ENCODE measurements around the gene RAB9A.
"Not testable (repeated sequence)": the region's sequence is repeated elsewhere in the genome, so short reads cannot be mapped to it uniquely, and the experiment has no call there.

RAB9A gene

GRCh38 chrX:13673016-13673415, 15.9 kb upstream of the RAB9A start:
- DNase-seq (ENCODE audit: extremely low read depth, low read depth), result no peak
- TF ChIP-seq, protein P1, sequence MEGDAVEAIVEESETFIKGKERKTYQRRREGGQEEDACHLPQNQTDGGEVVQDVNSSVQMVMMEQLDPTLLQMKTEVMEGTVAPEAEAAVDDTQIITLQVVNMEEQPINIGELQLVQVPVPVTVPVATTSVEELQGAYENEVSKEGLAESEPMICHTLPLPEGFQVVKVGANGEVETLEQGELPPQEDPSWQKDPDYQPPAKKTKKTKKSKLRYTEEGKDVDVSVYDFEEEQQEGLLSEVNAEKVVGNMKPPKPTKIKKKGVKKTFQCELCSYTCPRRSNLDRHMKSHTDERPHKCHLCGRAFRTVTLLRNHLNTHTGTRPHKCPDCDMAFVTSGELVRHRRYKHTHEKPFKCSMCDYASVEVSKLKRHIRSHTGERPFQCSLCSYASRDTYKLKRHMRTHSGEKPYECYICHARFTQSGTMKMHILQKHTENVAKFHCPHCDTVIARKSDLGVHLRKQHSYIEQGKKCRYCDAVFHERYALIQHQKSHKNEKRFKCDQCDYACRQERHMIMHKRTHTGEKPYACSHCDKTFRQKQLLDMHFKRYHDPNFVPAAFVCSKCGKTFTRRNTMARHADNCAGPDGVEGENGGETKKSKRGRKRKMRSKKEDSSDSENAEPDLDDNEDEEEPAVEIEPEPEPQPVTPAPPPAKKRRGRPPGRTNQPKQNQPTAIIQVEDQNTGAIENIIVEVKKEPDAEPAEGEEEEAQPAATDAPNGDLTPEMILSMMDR (IDR thresholded peaks at IDR 0.05; ENCODE audit: low read depth, low read length), result no peak

DNA sequence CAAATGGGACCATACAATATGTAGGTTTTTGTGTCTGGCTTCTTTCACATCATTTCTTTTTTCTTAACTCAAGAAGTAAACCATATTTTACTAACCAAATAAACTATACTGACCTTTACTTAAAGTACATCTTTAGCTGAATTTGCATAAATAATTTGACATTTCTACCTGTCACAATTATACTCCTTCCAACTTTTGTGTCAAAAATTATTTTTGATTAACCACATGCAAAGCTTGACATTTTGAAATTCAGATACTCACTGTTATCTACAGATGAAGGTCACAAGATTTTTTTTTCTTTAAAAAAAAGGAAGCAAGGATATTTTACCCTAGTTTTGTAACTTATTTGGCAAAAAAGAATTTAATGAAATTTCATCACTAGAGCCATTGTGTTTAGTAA, 12.0 kb upstream of the RAB9A start:
- no peak for DNase-seq (ENCODE audit: extremely low read depth, low read depth)
- TF ChIP-seq, protein P1 (IDR thresholded peaks at IDR 0.05; ENCODE audit: low read depth, low read length), result no peak

- not testable (repeated sequence) for DNase-seq (ENCODE audit: extremely low read depth, low read depth)
Observed at GRCh38 chrX:13679700-13680099, 9.2 kb upstream of the RAB9A start.

DNA sequence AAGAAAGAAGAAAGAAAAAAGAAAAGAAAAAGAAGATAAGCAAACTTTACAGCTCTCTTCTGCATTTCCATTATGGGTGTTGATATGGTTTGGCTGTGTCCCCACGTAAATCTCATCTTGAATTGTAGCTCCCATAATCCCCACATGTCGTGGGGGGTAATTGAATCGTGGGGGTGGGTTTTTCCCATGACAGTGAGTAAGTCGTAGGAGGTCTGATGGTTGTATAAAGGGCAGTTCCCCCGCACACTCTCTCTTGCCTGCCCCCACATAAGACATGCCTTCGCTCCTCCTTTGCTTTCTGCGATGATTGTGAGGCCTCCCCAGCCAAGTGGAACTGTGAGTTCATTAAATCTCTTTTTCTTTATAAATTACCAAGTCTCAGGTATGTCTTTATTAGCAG, 7.3 kb upstream of the RAB9A start:
- TF ChIP-seq, protein P1 (IDR thresholded peaks at IDR 0.05; ENCODE audit: low read depth, low read length), result no peak

GRCh38 chrX:13684361-13684760, 4.6 kb upstream of the RAB9A start:
- TF ChIP-seq, protein P1 (IDR thresholded peaks at IDR 0.05; ENCODE audit: low read depth, low read length), result no peak

More for the DNA sequence above, 7.3 kb upstream of the RAB9A start:
- no peak for DNase-seq (ENCODE audit: extremely low read depth, low read depth)

DNA sequence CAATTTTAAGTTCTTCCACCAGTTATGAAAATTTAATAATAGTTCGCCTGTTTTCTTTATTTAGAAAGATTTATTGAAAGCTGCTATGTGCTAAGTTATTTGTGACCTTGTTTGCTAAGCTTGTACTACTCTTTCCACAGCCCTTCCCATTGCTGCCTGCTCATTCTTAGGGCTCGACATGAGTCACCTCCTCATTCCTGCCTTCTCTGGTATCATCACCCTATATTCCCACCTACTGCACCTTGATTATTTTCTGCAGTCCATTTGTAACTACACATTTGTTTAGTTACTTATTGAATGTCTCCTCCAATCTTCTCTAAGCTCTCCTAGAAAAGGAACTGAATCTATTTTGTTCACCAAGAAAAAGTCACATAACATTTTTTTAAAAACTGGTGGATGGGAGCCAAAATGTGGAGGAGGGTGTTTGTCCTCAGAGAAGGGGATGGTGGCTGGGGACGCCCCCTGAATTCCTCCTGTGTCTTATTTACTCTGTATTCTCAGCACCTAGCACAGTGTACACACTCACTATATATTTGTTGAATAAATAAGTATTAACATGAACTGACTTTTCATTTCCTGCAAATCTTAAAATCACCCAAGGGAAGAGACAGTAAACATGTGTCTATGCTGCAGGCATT, 3.7 kb upstream of the RAB9A start:
- TF ChIP-seq, protein P1 (IDR thresholded peaks at IDR 0.05; ENCODE audit: low read depth, low read length), result no peak
- DNase-seq (ENCODE audit: extremely low read depth, low read depth), result no peak

More at GRCh38 chrX:13684361-13684760, 4.6 kb upstream of the RAB9A start:
- DNase-seq (ENCODE audit: extremely low read depth, low read depth), result no peak

DNA sequence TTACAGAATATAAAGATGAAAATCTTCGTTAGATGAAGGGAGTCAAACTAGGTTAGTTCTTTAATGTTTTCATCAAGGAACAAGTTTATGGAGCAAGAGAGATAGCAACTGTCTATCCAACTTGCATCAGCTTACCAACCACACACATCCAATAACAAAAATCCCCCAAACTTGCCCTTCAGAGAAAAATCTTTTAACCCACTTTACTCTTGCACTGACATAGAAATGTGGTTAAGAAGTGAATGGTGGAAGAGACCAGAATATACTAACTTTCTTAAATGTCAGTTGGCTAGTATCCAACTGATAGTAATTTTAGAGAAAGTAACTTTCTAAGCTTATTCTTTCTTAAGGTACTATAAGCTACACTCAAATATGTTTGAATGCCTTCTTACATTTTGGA, 1.7 kb upstream of the RAB9A start:
- TF ChIP-seq, protein P1 (IDR thresholded peaks at IDR 0.05; ENCODE audit: low read depth, low read length), result no peak
- DNase-seq (ENCODE audit: extremely low read depth, low read depth), result no peak

DNA sequence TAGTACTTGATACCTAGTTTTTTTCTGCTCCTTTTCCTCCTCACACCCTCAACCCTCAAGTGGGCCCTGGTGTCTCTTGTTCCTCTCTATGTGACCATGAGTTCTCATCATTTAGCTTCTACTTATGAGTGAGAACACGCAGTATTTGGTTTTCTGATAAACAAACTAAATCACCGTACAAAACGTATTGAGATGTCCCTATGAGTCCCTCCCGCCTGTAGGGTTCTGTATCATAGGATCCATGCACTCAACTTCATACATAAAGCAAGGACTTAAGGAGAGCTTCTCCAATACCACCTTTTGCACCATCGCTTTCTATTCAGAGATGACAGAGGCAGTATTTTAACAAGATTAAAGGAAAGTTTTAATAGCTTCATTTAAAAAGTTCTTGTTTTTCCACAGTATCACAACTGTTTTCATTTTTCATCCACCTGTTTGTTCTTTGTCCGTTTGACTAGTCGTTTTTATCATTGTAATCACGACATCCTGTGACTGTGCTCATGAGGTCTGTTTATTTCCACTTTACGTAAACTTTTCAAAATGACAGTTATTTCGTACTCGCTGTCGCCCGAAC, 457 bp upstream of the RAB9A start:
- TF ChIP-seq, protein P1 (IDR thresholded peaks at IDR 0.05; ENCODE audit: low read depth, low read length), result no peak
- DNase-seq (ENCODE audit: extremely low read depth, low read depth), result no peak
